ENCODE measurements around the gene GPC1.

GPC1 gene

GRCh38 chr2:240397924-240398645 lies 37.4 kb upstream of the GPC1 start:
- no peak for DNase-seq

DNA sequence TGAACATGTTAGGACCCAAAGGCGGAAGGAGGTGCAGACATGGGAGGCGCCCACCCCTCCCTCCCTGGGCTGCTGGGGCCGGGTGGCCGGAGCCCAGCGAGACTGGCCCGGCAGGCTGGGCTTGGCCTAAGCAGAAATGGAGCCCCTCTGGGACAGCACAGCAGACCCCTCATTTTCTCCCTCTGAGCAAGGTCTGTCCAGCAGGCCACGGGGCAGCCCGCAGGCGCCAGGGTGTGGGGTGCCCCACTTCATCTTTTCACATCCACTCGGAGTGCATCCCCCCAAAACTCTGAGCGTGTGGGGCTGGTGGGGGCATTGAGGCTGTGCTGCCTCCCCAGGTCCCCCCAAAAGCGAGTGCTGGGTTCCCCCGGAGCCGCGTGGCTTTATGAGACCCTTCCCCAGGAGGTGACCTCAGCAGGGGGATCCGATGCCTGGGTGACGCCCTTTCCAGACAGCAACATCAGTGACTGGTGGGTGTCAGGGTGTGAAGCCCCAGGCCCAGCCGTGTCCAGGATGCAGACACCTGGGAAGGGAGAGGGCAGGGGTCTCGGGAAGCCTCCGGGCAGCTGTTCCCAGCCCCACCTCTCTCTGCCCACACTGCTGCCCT lies 36.7 kb upstream of the GPC1 start:
- no peak for DNase-seq

GRCh38 chr2:240399419-240400324 lies 35.8 kb upstream of the GPC1 start:
- DNase-seq: no peak

- peak; percentile 11 for DNase-seq
These were observed 34.9 kb upstream of the GPC1 start for GRCh38 chr2:240400371-240401161.

GRCh38 chr2:240401308-240401707 lies 34.2 kb upstream of the GPC1 start:
- DNase-seq: no peak

DNA sequence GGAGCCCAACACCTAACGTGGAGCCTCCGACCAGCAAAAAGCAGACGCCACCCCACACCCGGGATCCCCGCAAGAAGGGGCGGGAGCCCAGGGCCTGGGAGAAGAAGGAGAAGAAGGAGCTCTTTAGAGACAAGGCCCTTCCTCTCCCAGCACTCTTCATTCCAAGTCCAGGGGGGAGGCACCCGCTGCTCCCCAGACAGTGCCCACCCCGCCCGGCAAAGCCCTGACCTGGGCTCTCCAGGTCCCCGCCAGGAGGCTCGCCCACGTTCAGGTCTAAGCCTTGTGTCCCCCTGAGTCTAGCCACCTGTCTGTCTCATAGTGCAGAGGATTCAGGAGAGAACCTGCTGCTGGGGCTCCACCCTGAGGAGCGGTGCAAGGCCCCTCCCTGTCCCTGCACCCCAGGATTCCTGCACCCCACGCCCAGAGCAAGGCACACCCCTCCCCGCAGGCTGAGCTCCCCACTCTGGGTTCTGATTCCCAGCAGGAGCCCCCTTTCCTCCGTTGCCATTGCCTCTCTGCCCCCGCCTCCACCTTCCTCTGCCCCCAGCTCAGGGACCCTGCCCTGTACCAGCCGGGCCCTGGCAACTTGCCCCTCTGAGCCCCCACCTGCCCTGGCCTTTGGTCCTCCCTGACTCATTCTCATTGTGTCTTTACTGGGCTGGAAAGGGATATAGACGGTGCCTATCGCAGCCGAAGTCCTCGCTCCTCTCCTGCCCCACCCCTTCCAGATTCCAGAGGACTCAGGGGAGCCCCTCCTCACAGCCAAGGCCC lies 33.5 kb upstream of the GPC1 start:
- no peak for DNase-seq

DNA sequence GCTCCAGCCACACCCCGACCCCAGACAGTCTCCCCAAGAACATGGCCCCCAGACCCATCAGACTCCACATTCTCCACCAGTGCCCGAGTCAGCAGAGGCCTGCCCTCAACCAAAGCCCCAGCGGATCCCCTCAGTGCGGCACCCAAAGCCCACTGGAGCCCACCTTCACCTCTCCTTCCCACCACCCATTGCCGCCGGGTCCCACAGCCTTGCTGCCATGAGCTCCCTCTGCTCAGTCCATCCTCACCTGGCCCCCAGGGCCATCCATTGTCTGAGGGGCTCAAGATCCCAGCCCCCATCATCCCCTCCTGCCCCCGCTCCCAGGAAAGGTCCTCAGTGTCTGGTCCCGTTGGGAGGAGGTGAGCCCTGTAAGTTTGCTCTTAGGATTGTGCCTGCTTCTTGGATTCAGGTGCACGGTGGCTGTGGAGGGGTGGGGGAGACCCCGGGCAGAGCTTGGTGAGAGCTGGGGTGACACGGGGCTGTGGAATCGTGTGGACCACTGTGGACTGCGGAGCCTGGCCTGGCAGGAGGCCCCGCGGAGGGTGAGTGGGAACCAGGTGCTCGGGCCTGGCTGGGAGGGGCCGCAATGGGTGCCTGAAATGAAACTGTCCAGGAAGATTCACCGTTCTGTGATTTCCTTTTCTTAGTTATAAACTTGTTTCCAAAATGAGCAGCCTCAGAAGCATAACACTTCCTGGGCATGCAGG lies 32.7 kb upstream of the GPC1 start:
- no peak for DNase-seq

- no peak for DNase-seq
These were observed 31.9 kb upstream of the GPC1 start for GRCh38 chr2:240403396-240404104.

DNA sequence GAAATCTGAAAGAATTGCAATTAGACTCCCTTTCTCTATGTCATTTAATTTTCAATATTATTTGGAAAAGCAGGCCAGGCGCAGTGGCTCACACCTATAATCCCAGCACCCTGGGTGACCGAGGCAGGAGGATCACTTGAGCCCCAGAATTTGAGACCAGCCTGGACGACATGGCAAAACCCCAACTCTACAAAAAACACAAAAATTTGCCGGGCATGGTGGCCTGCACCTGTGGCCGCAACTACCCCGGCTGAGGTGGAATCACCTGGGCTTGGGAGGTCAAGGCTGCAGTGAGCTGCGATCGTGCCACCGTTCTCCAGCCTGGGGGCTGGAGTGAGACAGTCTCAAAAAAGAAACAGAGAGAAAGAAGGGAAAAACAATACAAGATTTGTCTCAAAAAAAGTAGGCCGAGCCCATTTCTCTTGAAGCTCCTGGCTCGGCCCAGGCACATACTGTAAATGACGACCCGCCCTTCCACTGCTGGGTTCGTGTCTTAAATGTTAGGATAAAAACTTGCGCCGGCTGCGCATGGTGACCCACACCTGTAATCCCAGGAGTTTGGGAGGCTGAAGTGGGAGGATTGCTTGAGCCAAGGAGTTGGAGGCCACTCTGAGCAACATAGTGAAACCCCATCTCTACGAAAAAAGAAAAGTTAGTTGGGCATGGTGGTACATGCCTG lies 31.1 kb upstream of the GPC1 start:
- no peak for DNase-seq

- DNase-seq: no peak
These were observed 30.3 kb upstream of the GPC1 start for GRCh38 chr2:240405133-240405532.

DNA sequence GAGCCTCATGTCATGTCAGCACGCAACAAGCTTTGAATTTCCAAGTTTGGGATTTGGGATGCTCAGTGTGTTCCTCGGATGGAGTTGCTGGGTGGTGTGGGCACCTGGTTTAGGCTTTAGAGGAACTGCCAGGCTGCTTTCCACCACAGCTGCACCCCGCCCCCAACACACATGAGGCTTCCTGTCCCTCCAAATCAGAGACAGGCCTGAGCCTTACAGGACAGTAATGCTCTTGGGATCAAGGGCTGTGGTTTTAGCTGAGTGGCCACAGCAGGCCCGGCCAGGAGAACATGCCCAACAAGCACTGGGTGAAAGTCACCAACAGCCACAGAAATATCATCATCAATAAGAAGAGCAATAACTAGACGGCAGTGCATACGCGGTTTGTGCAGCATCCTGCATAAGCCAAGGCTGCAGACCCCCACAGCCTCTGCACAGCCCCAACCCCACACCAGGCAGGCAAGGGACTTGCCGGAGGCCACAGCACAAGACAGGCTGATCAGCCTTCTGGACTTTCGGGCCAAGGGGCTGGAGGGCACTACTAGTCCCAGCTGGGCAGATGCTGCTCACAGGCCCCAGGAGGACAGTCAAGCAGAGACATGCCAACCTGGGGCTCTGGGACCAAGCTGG lies 29.7 kb upstream of the GPC1 start:
- DNase-seq: no peak

GRCh38 chr2:240407090-240407489 lies 28.4 kb upstream of the GPC1 start:
- no peak for DNase-seq

DNA sequence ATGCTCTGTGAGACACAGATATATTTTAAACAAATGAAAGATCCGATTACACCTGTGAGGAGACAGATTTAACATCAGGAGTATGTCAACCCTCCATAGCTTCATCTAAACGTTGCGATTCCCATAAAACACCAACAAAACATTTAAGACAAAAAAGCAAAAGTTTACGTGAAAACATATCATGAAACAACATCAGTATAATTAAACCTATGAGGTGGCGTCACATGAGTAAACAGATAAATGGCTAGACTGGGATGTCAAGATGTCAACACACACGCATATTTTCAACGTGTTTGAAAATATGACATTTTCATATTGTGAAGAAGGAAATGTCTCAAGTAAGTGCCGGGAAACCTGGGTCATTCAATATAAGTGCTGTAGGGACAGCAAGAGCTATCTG lies 25.5 kb upstream of the GPC1 start:
- DNase-seq: no peak

DNA sequence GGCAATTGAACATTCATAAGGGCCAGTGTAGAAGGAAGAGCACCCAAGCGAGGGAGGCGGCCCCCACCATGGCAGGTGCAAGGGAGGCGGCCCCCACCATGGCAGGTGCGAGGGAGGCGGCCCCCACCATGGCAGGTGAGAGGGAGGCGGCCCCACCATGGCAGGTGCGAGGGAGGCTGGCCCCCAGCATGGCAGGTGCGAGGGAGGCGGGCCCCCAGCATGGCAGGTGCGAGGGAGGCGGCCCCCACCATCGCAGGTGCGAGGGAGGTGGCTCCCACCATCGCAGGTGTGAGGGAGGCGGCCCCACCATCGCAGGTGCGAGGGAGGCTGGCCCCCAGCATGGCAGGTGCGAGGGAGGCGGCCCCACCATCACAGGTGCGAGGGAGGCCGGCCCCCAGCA lies 24.7 kb upstream of the GPC1 start:
- no peak for DNase-seq

- peak; percentile 12 for DNase-seq
These were observed 24.0 kb upstream of the GPC1 start for GRCh38 chr2:240411261-240412160.

GRCh38 chr2:240412211-240412861 lies 23.1 kb upstream of the GPC1 start:
- peak; percentile 15 for DNase-seq

DNA sequence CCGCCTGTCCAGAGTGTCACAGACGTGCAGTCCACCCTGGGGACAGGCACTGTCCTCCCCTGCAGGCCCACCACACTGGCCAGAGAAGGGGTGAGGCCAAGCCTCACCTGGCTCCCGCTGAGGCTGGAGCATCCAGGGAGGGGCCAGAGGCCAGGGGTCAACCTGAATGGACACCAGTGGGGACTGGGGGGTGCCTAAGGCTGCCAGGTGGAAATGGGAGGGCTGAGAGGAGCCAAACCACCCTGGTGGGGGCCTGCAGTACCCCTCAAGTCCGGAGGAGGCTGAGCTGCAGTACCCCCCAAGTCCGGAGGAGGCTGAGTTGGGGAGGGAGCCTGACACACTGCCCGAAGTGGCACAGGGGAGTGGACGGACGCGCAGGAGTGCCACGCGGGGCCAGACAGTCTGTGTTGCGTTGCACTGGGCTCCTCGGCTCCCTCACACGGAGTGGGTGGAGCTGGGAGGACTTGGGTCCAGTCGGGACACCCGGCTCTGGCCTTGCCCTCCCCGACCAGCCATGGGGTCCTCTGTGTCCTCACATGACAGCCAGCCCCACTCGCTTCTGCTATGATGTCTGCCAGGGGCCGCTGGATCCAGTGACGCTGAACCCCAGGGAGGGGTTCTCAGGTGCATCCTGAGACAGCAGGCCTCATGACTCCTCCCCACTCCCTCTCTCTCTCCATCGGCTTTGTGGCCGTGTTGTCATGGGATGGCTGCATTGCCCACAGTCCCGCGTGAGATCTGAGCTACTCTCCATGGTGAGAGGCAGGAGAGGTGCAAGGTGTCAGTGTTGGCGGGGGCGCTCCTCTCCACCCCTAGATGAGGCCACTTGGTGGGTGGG lies 22.3 kb upstream of the GPC1 start:
- DNase-seq: peak; percentile 8

All from activated CD8-positive, alpha-beta memory T cell treated with anti-CD3 and anti-CD28 coated beads, Interleukin-2, amount 50 U/mL, for 4 hours (primary cell).